SH-SY5Y (cell line): ENCODE data around the gene CD177.

ENCODE experiments used
- GATA2 ChIP-seq: IDR thresholded peaks from 2 replicates; pipeline ENCODE4 v1.6.1; 2011; ENCODE audit warnings: mild to moderate bottlenecking, low read depth, low read length
- GATA3 ChIP-seq: IDR thresholded peaks from 2 replicates; pipeline ENCODE4 v1.6.1; 2011; ENCODE audit warnings: low read depth, mild to moderate bottlenecking, low read length, moderate library complexity

DNA sequence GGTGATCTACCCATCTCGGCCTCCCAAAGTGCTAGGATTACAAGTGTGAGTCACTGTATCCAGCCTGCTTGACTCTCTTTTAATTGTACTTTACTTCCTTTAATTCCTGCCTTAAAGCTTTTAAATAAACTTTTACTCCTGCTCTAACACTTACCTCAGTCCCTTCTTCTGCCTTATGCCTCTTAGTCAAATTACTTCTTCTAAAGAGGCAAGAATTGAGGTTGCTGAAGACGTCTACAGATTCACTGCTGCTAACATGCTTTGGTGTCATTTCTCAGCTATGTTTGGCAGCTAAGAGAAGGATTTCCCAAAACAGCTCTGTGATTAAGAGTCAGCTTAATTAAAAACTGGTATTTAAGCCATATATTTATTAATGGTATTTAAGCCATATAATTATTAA lies 32.9 kb upstream of the CD177 start:
- TF ChIP-seq GATA3 (no peak), GATA2 (no peak)
